Activated T-helper 9 cell treated with anti-CD3 and anti-CD28 coated beads, Interleukin-2, amount 50 U/mL, for 16 hours (primary cell): ENCODE data around the gene PSG6.
"Not testable (repeated sequence)": the region's sequence is repeated elsewhere in the genome, so short reads cannot be mapped to it uniquely, and the experiment has no call there.

ENCODE experiments used
- DNase-seq: peaks from one replicate; pipeline ENCODE4 v3.0.0-alpha.2; 2020; ENCODE audit warnings: low read depth

PSG6 gene

GRCh38 chr19:42917634-42918033 is at the start of gene PSG6:
TSS of gene PSG6 (minus strand) at chr19:42917894. CDS start at chr19:42917792, 102 bp downstream.
- not testable (repeated sequence) for DNase-seq

- DNase-seq, result no peak
Measured at GRCh38 chr19:42965176-42965575, 47.5 kb upstream of the PSG6 start.

GRCh38 chr19:42961119-42961518 is 43.4 kb upstream of the PSG6 start:
- DNase-seq, result no peak

GRCh38 chr19:42952126-42952525 is 34.4 kb upstream of the PSG6 start:
- DNase-seq, result not testable (repeated sequence)

GRCh38 chr19:42951476-42951875 is 33.8 kb upstream of the PSG6 start:
- not testable (repeated sequence) for DNase-seq

- no peak for DNase-seq
Measured at GRCh38 chr19:42942187-42942789, 24.6 kb upstream of the PSG6 start.

- DNase-seq, result not testable (repeated sequence)
Measured at GRCh38 chr19:42937107-42937506, 19.4 kb upstream of the PSG6 start, which contains the start of gene PSG7. TSS of gene PSG7 (minus strand) at chr19:42937207. CDS start at chr19:42937076, 131 bp downstream.

GRCh38 chr19:42934726-42935125 is 17.0 kb upstream of the PSG6 start:
- DNase-seq, result not testable (repeated sequence)

- not testable (repeated sequence) for DNase-seq
Measured at GRCh38 chr19:42934183-42934582, 16.5 kb upstream of the PSG6 start.

- DNase-seq, result not testable (repeated sequence)
Measured at GRCh38 chr19:42933412-42933811, 15.7 kb upstream of the PSG6 start.

- not testable (repeated sequence) for DNase-seq
Measured at GRCh38 chr19:42932485-42933101, 14.9 kb upstream of the PSG6 start.

- DNase-seq, result not testable (repeated sequence)
Measured at GRCh38 chr19:42930214-42930613, 12.5 kb upstream of the PSG6 start.

- no peak for DNase-seq
Measured at GRCh38 chr19:42928896-42929295, 11.2 kb upstream of the PSG6 start.

- DNase-seq, result no peak
Measured at GRCh38 chr19:42926781-42927180, 9.1 kb upstream of the PSG6 start.

- not testable (repeated sequence) for DNase-seq
Measured at GRCh38 chr19:42923106-42923505, 5.4 kb upstream of the PSG6 start.

GRCh38 chr19:42920971-42921370 is 3.3 kb upstream of the PSG6 start:
- not testable (repeated sequence) for DNase-seq

GRCh38 chr19:42919757-42920079 is 2.0 kb upstream of the PSG6 start:
- DNase-seq, result no peak

- not testable (repeated sequence) for DNase-seq
Measured at GRCh38 chr19:42919070-42919756, 1.5 kb upstream of the PSG6 start.

GRCh38 chr19:42918377-42919069 is 829 bp upstream of the PSG6 start:
- not testable (repeated sequence) for DNase-seq

- not testable (repeated sequence) for DNase-seq
Measured at GRCh38 chr19:42916931-42917330, 763 bp downstream of the PSG6 start.

- DNase-seq, result not testable (repeated sequence)
Measured at GRCh38 chr19:42913516-42913915, 4.2 kb downstream of the PSG6 start.

- not testable (repeated sequence) for DNase-seq
Measured at GRCh38 chr19:42912941-42913340, 4.8 kb downstream of the PSG6 start.

GRCh38 chr19:42911731-42912130 is 6.0 kb downstream of the PSG6 start:
- DNase-seq, result not testable (repeated sequence)
